Activated naive CD4-positive, alpha-beta T cell treated with anti-CD3 and anti-CD28 coated beads for 36 hours (primary cell): Measurements from ENCODE around the gene TBC1D22A. TPM values are rescaled to one million over a fixed set of nuclear protein-coding genes. Genes with fewer than 3 reads are reported as not detected.
"Not testable (repeated sequence)": the region's sequence is repeated elsewhere in the genome, so short reads cannot be mapped to it uniquely, and the experiment has no call there.

ENCODE experiments used
- CTCF ChIA-PET: fragments of 350-600 bp; sonication (Branson Sonifier 250); formaldehyde crosslinking; loops from one replicate; lab custom pipeline; 2021; ENCODE audit warnings: antibody characterized with exemption; lab: Charles Lee
- DNase-seq: peaks from one replicate; pipeline ENCODE4 v3.0.0-alpha.2; 2020
- H3K27ac Mint-ChIP-seq: one replicate; pipeline ENCODE4 v1.8.0; 2021; ENCODE audit warnings: mild to moderate bottlenecking, mixed read lengths
- H3K27me3 Mint-ChIP-seq: one replicate; pipeline ENCODE4 v1.8.0; 2021; ENCODE audit warnings: low read depth, mixed read lengths
- H3K36me3 Mint-ChIP-seq: one replicate; pipeline ENCODE4 v1.8.0; 2021; ENCODE audit warnings: low read depth, mixed read lengths
- H3K4me1 Mint-ChIP-seq: one replicate; pipeline ENCODE4 v1.8.0; 2021; ENCODE audit warnings: low read depth, mixed read lengths
- H3K4me3 Mint-ChIP-seq: one replicate; pipeline ENCODE4 v1.8.0; 2021; ENCODE audit warnings: mild to moderate bottlenecking, moderate library complexity, mixed read lengths
- H3K9me3 Mint-ChIP-seq: one replicate; pipeline ENCODE4 v1.8.0; 2021; ENCODE audit warnings: mixed read lengths
- intact Hi-C: fragments of 100-400 bp; cut with micrococcal nuclease; formaldehyde crosslinking; loops from one replicate; pipeline ENCODE4 v1.15.1; 2023
- total RNA-seq, 2 experiments: library from RNA; stranded (reverse); gene quantifications; one replicate each; pipeline ENCODE4 v1.2.3, GENCODE V29; 2021

Gene TBC1D22A
- total RNA-seq, 2 experiments from 2014 or later, result 20.1 to 21.4 TPM

DNA sequence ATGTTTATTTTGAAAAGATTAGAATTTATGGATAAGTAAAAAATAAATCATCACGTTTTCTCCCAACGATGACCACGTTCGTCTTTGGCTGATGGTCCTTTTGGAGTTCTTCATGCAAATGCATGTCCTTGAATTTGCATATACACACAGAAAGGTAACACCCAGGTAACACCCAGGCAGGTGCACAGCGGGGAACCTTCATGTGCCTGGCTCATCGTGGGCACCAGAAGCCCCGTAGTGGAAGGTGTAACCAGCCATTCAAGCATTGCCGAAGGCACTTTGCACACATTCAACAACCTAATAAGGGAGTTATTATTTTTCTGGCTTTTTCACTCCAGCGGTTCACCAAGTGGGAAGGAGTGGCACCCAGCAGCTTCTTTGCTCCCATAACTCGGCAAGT is 404.6 kb downstream of the TBC1D22A start:
- intact Hi-C loops, result no loop called here
- H3K27me3 Mint-ChIP-seq, result no peaks in the 10 kb centered on the region
- no peaks in the 10 kb centered on the region for H3K9me3 Mint-ChIP-seq
- no peak overlapping the region for H3K4me3 Mint-ChIP-seq
- no peak for DNase-seq
- H3K36me3 Mint-ChIP-seq, result peaks cover 16% of the 10 kb centered on the region
- CTCF ChIA-PET, result no interaction called here
- H3K27ac Mint-ChIP-seq, result no peak overlapping the region
- no peaks in the 10 kb centered on the region for H3K4me1 Mint-ChIP-seq

GRCh38 chr22:47167921-47168320 is 405.5 kb downstream of the TBC1D22A start:
- peaks cover 19% of the 10 kb centered on the region for H3K36me3 Mint-ChIP-seq
- H3K27ac Mint-ChIP-seq, CTCF ChIA-PET, H3K27me3 Mint-ChIP-seq, H3K4me1 Mint-ChIP-seq, intact Hi-C loops, DNase-seq, H3K4me3 Mint-ChIP-seq, H3K9me3 Mint-ChIP-seq: not testable (repeated sequence)

DNA sequence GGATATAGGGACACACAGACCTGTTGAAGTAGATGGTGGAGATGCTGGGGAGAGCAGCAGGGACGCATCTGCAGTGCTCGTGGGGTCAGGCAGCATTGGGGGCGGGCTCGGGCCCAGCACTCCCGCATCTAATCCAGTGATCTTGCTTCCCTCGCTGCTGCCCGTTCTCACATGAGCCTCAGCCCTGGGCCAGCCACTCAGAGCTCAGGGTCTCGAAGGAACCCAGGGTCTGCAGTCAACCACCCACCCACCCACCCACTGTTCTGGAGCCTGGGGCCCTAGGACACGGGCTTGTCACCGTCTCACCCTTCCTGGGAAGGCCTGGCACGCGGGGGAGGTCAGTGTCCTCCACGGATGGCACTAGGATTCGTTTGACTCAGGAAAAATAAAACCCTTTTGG is 406.0 kb downstream of the TBC1D22A start:
- H3K9me3 Mint-ChIP-seq, result no peaks in the 10 kb centered on the region
- peaks cover 19% of the 10 kb centered on the region for H3K36me3 Mint-ChIP-seq
- CTCF ChIA-PET, result no interaction called here
- no peaks in the 10 kb centered on the region for H3K4me1 Mint-ChIP-seq
- DNase-seq, result no peak
- H3K4me3 Mint-ChIP-seq, result no peak overlapping the region
- H3K27ac Mint-ChIP-seq, result no peak overlapping the region
- intact Hi-C loops, result no loop called here
- H3K27me3 Mint-ChIP-seq, result no peaks in the 10 kb centered on the region

GRCh38 chr22:47168900-47169800 is 406.7 kb downstream of the TBC1D22A start:
- DNase-seq, result no peak
- Mint-ChIP-seq H3K36me3 (peaks cover 24% of the 10 kb centered on the region), H3K9me3 (peaks cover 4% of the 10 kb centered on the region), H3K27me3 (no peaks in the 10 kb centered on the region), H3K27ac (no peak overlapping the region), H3K4me1 (no peaks in the 10 kb centered on the region), H3K4me3 (no peak overlapping the region)
- CTCF ChIA-PET, result no interaction called here
- intact Hi-C loops, result no loop called here

- H3K27me3 Mint-ChIP-seq, result no peaks in the 10 kb centered on the region
- no peak for DNase-seq
- intact Hi-C loops, result no loop called here
- CTCF ChIA-PET, result no interaction called here
- peaks cover 4% of the 10 kb centered on the region for H3K9me3 Mint-ChIP-seq
- no peak overlapping the region for H3K4me3 Mint-ChIP-seq
- H3K4me1 Mint-ChIP-seq, result no peaks in the 10 kb centered on the region
- H3K36me3 Mint-ChIP-seq, result peaks cover 24% of the 10 kb centered on the region
- H3K27ac Mint-ChIP-seq, result no peak overlapping the region
Observed at GRCh38 chr22:47169801-47170140, 407.3 kb downstream of the TBC1D22A start.

GRCh38 chr22:47170511-47171440 is 408.3 kb downstream of the TBC1D22A start:
- DNase-seq, result not testable (repeated sequence)

GRCh38 chr22:47171441-47172221 is 409.2 kb downstream of the TBC1D22A start:
- intact Hi-C loops, result no loop called here
- H3K27me3 Mint-ChIP-seq, result no peaks in the 10 kb centered on the region
- H3K9me3 Mint-ChIP-seq, result peaks cover 11% of the 10 kb centered on the region
- H3K36me3 Mint-ChIP-seq, result peaks cover 32% of the 10 kb centered on the region
- no peaks in the 10 kb centered on the region for H3K4me1 Mint-ChIP-seq
- no peak overlapping the region for H3K4me3 Mint-ChIP-seq
- CTCF ChIA-PET, result no interaction called here
- no peak for DNase-seq
- no peak overlapping the region for H3K27ac Mint-ChIP-seq

More at GRCh38 chr22:47170511-47171440, 408.3 kb downstream of the TBC1D22A start:
- intact Hi-C loops, CTCF ChIA-PET, H3K4me3 Mint-ChIP-seq, H3K27ac Mint-ChIP-seq, H3K27me3 Mint-ChIP-seq, H3K4me1 Mint-ChIP-seq, H3K9me3 Mint-ChIP-seq: not testable (repeated sequence)
- H3K36me3 Mint-ChIP-seq, result peaks cover 32% of the 10 kb centered on the region

- no peak overlapping the region for H3K27ac Mint-ChIP-seq
- DNase-seq, result no peak
Observed at GRCh38 chr22:47172771-47173534, 410.5 kb downstream of the TBC1D22A start.

DNA sequence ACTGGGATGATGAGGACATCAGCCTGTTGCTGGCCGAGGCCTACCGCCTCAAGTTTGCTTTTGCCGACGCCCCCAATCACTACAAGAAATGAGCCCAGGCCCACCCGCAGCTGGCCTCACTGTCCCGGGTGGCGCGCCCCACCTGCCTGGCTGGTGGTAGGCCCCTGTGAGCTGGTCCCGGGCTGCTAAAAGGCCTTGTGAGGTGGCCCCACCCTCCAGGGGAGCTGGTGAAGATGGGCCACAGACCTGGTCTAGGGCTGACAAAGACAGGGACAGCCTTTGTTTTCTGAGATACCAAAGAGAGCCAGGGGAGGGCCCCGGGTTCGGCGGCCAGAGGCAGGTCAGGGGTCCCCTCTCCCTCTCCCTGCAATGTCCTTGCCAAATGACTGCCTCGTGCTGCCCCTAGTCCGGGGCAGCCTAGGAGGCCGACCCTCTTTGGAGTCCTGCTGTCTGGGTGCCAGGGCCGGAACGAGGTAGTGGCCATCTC is 411.1 kb downstream of the TBC1D22A start:
- DNase-seq, result no peak
- H3K9me3 Mint-ChIP-seq, result peaks cover 16% of the 10 kb centered on the region
- no peaks in the 10 kb centered on the region for H3K27me3 Mint-ChIP-seq
- H3K27ac Mint-ChIP-seq, result no peak overlapping the region
- CTCF ChIA-PET, result no interaction called here
- H3K4me1 Mint-ChIP-seq, result no peaks in the 10 kb centered on the region
- no peak overlapping the region for H3K4me3 Mint-ChIP-seq
- H3K36me3 Mint-ChIP-seq, result peaks cover 28% of the 10 kb centered on the region
- intact Hi-C loops, result no loop called here

More at GRCh38 chr22:47172771-47173534, 410.5 kb downstream of the TBC1D22A start:
- Mint-ChIP-seq H3K9me3 (peaks cover 13% of the 10 kb centered on the region), H3K36me3 (peaks cover 29% of the 10 kb centered on the region), H3K4me1 (no peaks in the 10 kb centered on the region), H3K27me3 (no peaks in the 10 kb centered on the region), H3K4me3 (no peak overlapping the region)
- CTCF ChIA-PET, result no interaction called here
- intact Hi-C loops, result no loop called here

- Mint-ChIP-seq H3K4me3 (no peak overlapping the region), H3K4me1 (no peaks in the 10 kb centered on the region), H3K27ac (no peak overlapping the region), H3K27me3 (no peaks in the 10 kb centered on the region), H3K9me3 (peaks cover 16% of the 10 kb centered on the region), H3K36me3 (peaks cover 28% of the 10 kb centered on the region)
- DNase-seq, result no peak
- CTCF ChIA-PET, result no interaction called here
- intact Hi-C loops, result no loop called here
Observed at GRCh38 chr22:47174096-47174495, 411.6 kb downstream of the TBC1D22A start.

DNA sequence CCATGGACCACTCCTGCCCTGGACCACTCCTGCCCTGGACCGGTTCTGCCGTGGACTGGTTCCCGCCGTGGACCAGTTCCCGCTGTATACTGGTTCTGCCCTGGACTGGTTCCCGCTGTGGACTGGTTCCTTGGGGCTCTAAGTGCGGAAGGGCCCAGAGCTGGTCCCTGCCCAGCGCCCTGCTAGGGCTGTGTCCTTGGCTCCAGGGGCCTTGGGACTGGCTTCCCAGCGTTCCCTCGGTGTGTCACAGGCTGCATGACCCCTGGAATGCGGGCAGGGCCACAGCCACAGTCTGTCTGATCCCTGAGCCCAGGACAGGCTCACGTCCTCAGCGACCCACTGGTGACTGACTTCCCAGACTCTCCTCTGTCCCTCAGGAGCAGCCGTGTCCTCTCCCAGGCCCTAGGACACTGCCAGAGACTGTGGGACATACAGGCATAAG is 412.2 kb downstream of the TBC1D22A start:
- Mint-ChIP-seq H3K27me3 (no peaks in the 10 kb centered on the region), H3K27ac (no peak overlapping the region), H3K4me1 (no peaks in the 10 kb centered on the region), H3K9me3 (peaks cover 16% of the 10 kb centered on the region), H3K36me3 (peaks cover 28% of the 10 kb centered on the region), H3K4me3 (no peak overlapping the region)
- CTCF ChIA-PET, result no interaction called here
- intact Hi-C loops, result no loop called here
- no peak for DNase-seq
